ENCODE data around the gene BSND. TPM values are rescaled to one million over a fixed set of nuclear protein-coding genes. Genes with fewer than 3 reads are reported as not detected.

Gene BSND
- polyA plus RNA-seq, 1 donor from 2014 or later, result not detected

DNA sequence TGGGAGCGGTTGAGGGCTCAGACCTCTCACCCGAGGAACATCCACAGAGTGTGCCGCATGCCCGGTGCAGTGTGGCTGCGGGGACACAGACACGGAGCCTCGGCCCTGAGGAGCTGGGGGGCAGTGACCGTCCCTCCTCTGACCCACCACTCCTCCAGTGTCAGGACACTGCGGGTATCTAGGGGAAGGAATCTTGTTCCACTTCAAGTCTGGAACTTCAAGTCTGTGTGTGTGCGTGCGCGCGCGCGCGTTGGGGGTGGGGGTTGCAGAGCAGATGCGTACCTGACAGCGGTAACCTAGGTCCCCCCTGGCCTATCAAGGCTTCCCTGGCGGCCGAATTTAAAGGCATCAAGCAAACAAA lies 57.9 kb downstream of the BSND start:
- Histone ChIP-seq H3K27ac (ENCODE audit: low read length) (no peak overlapping the region), H4K20me1 (ENCODE audit: insufficient read depth) (no peaks in the 10 kb centered on the region), H3K4me2 (ENCODE audit: low read length) (no peak overlapping the region), H3K9ac (ENCODE audit: low read length) (no peak overlapping the region), H3K9me3 (ENCODE audit: low read length) (no peaks in the 10 kb centered on the region), H3K79me2 (replicated peaks; ENCODE audit: insufficient read depth, low read length) (no peaks in the 10 kb centered on the region), H3K9me2 (ENCODE audit: insufficient read depth, low read length) (no peaks in the 10 kb centered on the region), H3K36me3 (ENCODE audit: insufficient read depth, low read length) (no peaks in the 10 kb centered on the region), H3K4me3 (ENCODE audit: low read length) (no peak overlapping the region), H2AFZ (ENCODE audit: low read depth, low read length) (no peak overlapping the region), H3F3A (ENCODE audit: insufficient read depth, low read length, poor library complexity, severe bottlenecking) (no peaks in the 10 kb centered on the region), H3K27me3 (ENCODE audit: insufficient read depth, low read depth, low read length) (no peaks in the 10 kb centered on the region)
- no peak for TF ChIP-seq TAF1 (IDR thresholded peaks at IDR 0.05; ENCODE audit: low read depth)
- no peak for TF ChIP-seq MXI1 (conservative IDR thresholded peaks at IDR 0.05; ENCODE audit: poor library complexity, severe bottlenecking)
- TF ChIP-seq SMC3 (conservative IDR thresholded peaks at IDR 0.05; ENCODE audit: poor library complexity), result no peak
- TF ChIP-seq RAD21 (conservative IDR thresholded peaks at IDR 0.05), result no peak
- TF ChIP-seq, protein P1, sequence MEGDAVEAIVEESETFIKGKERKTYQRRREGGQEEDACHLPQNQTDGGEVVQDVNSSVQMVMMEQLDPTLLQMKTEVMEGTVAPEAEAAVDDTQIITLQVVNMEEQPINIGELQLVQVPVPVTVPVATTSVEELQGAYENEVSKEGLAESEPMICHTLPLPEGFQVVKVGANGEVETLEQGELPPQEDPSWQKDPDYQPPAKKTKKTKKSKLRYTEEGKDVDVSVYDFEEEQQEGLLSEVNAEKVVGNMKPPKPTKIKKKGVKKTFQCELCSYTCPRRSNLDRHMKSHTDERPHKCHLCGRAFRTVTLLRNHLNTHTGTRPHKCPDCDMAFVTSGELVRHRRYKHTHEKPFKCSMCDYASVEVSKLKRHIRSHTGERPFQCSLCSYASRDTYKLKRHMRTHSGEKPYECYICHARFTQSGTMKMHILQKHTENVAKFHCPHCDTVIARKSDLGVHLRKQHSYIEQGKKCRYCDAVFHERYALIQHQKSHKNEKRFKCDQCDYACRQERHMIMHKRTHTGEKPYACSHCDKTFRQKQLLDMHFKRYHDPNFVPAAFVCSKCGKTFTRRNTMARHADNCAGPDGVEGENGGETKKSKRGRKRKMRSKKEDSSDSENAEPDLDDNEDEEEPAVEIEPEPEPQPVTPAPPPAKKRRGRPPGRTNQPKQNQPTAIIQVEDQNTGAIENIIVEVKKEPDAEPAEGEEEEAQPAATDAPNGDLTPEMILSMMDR (IDR thresholded peaks at IDR 0.05; ENCODE audit: poor library complexity, severe bottlenecking), result no peak
- no peak for TF ChIP-seq EZH2 (IDR thresholded peaks at IDR 0.05; ENCODE audit: borderline replicate concordance, insufficient read depth, low read length, poor library complexity, severe bottlenecking)
- TF ChIP-seq EP300 (conservative IDR thresholded peaks at IDR 0.05; ENCODE audit: poor library complexity, severe bottlenecking), result no peak
- TF ChIP-seq, protein P2, sequence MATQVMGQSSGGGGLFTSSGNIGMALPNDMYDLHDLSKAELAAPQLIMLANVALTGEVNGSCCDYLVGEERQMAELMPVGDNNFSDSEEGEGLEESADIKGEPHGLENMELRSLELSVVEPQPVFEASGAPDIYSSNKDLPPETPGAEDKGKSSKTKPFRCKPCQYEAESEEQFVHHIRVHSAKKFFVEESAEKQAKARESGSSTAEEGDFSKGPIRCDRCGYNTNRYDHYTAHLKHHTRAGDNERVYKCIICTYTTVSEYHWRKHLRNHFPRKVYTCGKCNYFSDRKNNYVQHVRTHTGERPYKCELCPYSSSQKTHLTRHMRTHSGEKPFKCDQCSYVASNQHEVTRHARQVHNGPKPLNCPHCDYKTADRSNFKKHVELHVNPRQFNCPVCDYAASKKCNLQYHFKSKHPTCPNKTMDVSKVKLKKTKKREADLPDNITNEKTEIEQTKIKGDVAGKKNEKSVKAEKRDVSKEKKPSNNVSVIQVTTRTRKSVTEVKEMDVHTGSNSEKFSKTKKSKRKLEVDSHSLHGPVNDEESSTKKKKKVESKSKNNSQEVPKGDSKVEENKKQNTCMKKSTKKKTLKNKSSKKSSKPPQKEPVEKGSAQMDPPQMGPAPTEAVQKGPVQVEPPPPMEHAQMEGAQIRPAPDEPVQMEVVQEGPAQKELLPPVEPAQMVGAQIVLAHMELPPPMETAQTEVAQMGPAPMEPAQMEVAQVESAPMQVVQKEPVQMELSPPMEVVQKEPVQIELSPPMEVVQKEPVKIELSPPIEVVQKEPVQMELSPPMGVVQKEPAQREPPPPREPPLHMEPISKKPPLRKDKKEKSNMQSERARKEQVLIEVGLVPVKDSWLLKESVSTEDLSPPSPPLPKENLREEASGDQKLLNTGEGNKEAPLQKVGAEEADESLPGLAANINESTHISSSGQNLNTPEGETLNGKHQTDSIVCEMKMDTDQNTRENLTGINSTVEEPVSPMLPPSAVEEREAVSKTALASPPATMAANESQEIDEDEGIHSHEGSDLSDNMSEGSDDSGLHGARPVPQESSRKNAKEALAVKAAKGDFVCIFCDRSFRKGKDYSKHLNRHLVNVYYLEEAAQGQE (IDR thresholded peaks at IDR 0.05; ENCODE audit: borderline replicate concordance), result no peak
- no peak for TF ChIP-seq POLR2AphosphoS5 (IDR thresholded peaks at IDR 0.05)

DNA sequence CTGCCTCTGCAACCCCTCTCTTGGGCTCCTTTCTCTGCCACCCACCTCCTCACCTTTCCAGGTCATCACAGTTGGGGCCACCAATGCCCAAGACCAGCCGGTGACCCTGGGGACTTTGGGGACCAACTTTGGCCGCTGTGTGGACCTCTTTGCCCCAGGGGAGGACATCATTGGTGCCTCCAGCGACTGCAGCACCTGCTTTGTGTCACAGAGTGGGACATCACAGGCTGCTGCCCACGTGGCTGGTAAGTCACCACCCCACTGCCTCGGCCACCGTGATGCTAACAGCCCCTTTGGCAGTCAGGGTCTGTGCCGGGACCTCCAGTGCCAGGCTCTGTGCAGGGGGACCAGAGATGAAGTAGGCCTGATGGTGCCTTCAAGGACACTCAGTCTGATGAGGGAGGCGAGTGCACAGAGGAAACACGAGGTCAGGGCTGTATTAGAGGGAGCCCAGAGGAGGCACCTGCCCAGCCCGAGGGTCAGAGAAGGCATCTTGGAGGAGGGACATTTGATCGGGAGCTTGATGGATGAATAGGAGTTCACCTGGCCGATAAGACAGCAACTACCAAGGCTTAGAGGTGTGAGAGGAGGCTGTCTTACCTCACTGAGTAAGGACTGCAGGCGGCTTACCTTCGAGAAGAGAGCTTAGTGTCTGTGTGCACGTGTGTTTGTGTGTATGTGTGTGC lies 58.7 kb downstream of the BSND start:
- H3K9ac ChIP-seq (ENCODE audit: low read length), result no peak overlapping the region
- TF ChIP-seq EZH2 (IDR thresholded peaks at IDR 0.05; ENCODE audit: borderline replicate concordance, insufficient read depth, low read length, poor library complexity, severe bottlenecking), result no peak
- TF ChIP-seq POLR2AphosphoS5 (IDR thresholded peaks at IDR 0.05), result no peak
- TF ChIP-seq MXI1 (conservative IDR thresholded peaks at IDR 0.05; ENCODE audit: poor library complexity, severe bottlenecking), result no peak
- no peak for TF ChIP-seq SMC3 (conservative IDR thresholded peaks at IDR 0.05; ENCODE audit: poor library complexity)
- TF ChIP-seq, protein P1 (IDR thresholded peaks at IDR 0.05; ENCODE audit: poor library complexity, severe bottlenecking), result no peak
- no peak for TF ChIP-seq TAF1 (IDR thresholded peaks at IDR 0.05; ENCODE audit: low read depth)
- TF ChIP-seq RAD21 (conservative IDR thresholded peaks at IDR 0.05), result no peak
- no peaks in the 10 kb centered on the region for H3K9me3 ChIP-seq (ENCODE audit: low read length)
- H3K4me2 ChIP-seq (ENCODE audit: low read length), result no peak overlapping the region
- H2AFZ ChIP-seq (ENCODE audit: low read depth, low read length), result no peak overlapping the region
- no peak overlapping the region for H3K27ac ChIP-seq (ENCODE audit: low read length)
- H4K20me1 ChIP-seq (ENCODE audit: insufficient read depth), result no peaks in the 10 kb centered on the region
- no peaks in the 10 kb centered on the region for H3K36me3 ChIP-seq (ENCODE audit: insufficient read depth, low read length)
- no peaks in the 10 kb centered on the region for H3F3A ChIP-seq (ENCODE audit: insufficient read depth, low read length, poor library complexity, severe bottlenecking)
- no peaks in the 10 kb centered on the region for H3K27me3 ChIP-seq (ENCODE audit: insufficient read depth, low read depth, low read length)
- H3K79me2 ChIP-seq (replicated peaks; ENCODE audit: insufficient read depth, low read length), result no peaks in the 10 kb centered on the region
- H3K4me3 ChIP-seq (ENCODE audit: low read length), result no peak overlapping the region
- H3K9me2 ChIP-seq (ENCODE audit: insufficient read depth, low read length), result no peaks in the 10 kb centered on the region

Data from neural cell (in vitro differentiated cells).